ENCODE results near the gene TMEM245.
"Not testable (repeated sequence)": the region's sequence is repeated elsewhere in the genome, so short reads cannot be mapped to it uniquely, and the experiment has no call there.

TMEM245 gene

DNA sequence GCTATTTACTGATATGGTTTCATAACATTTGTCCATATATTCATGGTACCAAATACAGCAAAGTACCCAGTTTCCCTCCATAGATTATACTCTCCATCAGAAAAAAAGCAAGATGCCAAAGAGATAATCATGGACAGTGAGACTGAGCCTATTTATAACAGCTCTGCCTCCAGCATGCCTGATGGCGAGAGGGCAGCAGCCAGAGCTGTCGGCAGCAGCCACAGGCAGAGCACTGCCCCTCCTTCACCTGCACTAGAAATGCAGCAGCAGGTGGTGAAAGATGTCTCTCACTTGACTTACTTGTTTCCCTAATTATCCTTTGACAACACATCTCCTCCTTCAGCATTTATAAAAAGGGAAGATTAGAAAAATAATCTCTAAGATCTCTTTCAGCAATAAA, 138.9 kb downstream of the TMEM245 start:
- no peak for DNase-seq

DNA sequence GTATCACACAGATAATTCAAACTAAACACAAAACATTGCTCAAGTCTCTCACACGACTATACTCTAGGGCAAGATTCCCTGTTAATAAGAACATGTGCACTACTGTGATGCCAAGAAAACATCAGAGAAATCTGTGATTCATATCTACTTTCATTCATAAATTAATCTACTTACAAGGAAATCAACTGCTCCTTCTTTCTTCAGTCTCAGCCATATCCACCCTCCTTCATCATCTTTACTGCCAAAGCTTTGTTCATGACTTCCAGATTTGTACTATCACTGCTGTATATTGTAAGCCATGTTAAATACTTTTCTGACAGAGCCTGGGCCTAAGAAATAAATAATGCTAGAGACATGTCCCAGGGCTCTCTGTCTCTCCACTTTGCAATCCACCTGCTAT, 141.5 kb downstream of the TMEM245 start:
- no peak for DNase-seq

GRCh38 chr9:108973895-108974294, 145.9 kb downstream of the TMEM245 start:
- no peak for DNase-seq

DNA sequence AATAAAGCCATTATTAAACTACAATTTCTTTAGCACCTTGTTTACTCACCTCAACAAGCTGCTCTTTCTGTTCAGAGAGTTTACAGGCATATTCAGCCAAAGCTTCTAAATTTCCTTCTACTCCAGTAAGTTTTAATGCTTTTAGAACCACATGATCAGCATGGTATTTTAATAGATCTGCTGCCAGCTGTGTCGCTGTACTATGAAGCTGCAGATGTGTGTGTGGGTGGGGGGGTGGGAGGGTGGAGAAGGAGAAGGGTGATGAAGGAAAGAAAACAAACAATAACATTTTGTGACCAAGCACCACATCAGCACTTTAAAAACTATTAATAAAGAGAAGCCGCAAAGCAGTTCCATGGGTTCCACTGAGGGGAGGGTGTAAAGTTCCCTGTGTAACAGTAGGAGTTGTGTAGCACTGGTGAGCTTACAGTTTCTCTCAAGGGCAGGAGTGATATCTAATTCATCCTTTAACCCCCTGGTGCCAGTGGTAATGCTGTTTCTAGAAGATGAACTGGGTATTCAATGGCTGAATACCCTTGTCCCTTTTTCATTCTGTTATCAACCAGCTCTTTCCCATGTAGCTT, 147.0 kb downstream of the TMEM245 start:
- no peak for DNase-seq

DNA sequence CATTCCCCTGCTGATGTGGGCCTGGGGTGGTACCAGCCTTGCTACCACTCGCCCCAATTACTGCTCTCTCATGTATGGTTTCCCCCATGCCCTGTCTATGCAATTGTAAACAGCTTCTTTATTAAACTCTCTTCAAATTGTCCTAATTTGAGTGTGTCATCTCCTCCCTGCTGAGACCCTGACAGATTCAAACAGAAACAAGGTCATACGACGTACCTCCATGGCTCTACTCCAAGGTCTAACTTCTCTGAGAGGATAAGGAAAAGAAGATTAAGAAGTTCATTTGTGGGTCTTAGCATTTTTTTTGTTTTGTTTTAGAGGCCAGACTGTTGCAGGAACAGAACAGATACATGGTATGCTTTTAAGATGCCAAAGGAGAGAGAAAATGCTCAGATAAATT, 147.6 kb downstream of the TMEM245 start:
- DNase-seq = no peak

DNA sequence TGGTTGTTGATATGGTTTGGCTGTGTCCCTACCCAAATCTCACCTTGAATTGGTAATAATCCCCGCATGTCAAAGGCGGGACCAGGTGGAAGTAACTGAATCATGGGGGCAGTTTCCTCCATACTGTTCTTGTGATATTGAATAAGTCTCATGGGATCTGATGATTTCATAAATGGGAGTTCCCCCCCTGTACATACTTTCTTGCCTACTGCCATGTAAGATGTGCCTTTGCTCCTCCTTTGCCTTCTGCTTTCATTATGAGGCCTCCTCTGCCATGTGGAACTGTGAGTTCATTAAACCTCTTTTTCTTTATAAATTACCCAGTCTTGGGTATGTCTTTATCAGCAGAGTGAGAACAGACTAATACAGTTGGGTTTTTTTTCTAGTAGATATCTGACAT, 148.4 kb downstream of the TMEM245 start:
- DNase-seq = not testable (repeated sequence)

DNA sequence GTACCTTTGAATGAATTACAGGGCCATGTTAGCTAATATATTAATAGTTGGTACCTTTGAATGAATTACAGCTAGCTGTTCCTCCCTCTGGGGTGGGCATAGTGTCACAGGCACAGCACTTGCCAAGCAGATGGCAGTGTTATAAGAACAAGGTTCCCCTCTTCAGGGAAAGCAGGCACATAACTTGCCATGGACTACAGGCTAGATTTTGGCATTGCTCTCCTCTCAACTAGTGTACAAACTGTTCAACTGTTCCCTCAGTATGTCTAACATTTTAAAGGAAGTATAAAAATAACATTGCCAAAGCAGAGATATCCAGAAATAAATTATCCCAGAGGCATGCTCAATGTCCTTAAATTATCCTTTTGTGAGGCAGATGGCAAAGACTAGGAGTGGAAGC, 151.8 kb downstream of the TMEM245 start:
- no peak for DNase-seq

Data from effector CD4-positive, alpha-beta T cell (primary cell).